Thyroid gland (tissue), 4 donors: Measurements from ENCODE around the gene APOD. TPM values are rescaled to one million over a fixed set of nuclear protein-coding genes. Genes with fewer than 3 reads are reported as not detected.

Experiments used
- DNase-seq, 2 donors: peaks; one replicate each; pipeline ENCODE4 v3.0.0-alpha.2; 2019
- H3K27ac ChIP-seq, 3 donors: fragments of 200-600 bp; sonication (generic); 1 replicate in 2 of 3; 2 replicates in 1 of 3; pipeline ENCODE4 v1.5.1; 2016 to 2019; ENCODE audit warnings: mild to moderate bottlenecking in 1 of 3, moderate library complexity in 1 of 3
- H3K27me3 ChIP-seq: fragments of 200-600 bp; sonication (generic); one replicate; pipeline ENCODE4 v1.5.1; 2019
- H3K36me3 ChIP-seq, 2 donors: fragments of 200-600 bp; sonication (generic); one replicate each; pipeline ENCODE4 v1.5.1; 2016 to 2019
- H3K4me1 ChIP-seq, 2 donors: fragments of 200-600 bp; sonication (generic); one replicate each; pipeline ENCODE4 v1.5.1; 2017 to 2019
- H3K4me3 ChIP-seq, 3 donors: fragments of 200-600 bp; sonication (generic); replicated peaks in 1 of 3; 1 replicate in 2 of 3; 2 replicates in 1 of 3; pipeline ENCODE4 v1.5.1; 2016; ENCODE audit warnings: mild to moderate bottlenecking in 1 of 3
- H3K9me3 ChIP-seq: fragments of 200-600 bp; sonication (generic); one replicate; pipeline ENCODE4 v1.5.1; 2017
- CTCF ChIP-seq, 6 experiments: fragments of 200-600 bp in 3 of 6; fragments of 450-650 bp in 3 of 6; sonication (generic) in 3 of 6; IDR thresholded peaks; one replicate each; pipeline ENCODE4 v1.5.1; 2016 to 2019; ENCODE audit warnings: antibody characterized with exemption in 6 of 6, mild to moderate bottlenecking in 2 of 6, inconsistent platforms in 1 of 6, moderate library complexity in 1 of 6
- POLR2A ChIP-seq, 2 donors: fragments of 450-650 bp; IDR thresholded peaks; one replicate each; pipeline ENCODE4 v1.6.1; 2017; ENCODE audit warnings: antibody characterized with exemption in 2 of 2, mild to moderate bottlenecking in 2 of 2, moderate library complexity in 1 of 2
- WGBS, 2 donors: methylation state at CpG; one replicate each; pipeline ENCODE4 v1.1.5; 2017; 5-methylcytosine and 5-hydroxymethylcytosine counted together
- intact Hi-C: fragments of 100-400 bp; cut with DNase I; formaldehyde crosslinking; loops from one replicate; pipeline ENCODE4 v1.15.1; 2023
- total RNA-seq, 4 donors: library from RNA; depleted of rRNA; stranded (reverse); fragments of >200 nt; gene quantifications; one replicate each; pipeline ENCODE4 v1.2.3, GENCODE V29; 2016

The APOD gene
- total RNA-seq, 4 donors from 2014 or later = 283 to 756 (median 407) TPM

- Histone ChIP-seq H3K9me3 (no peaks in the 10 kb centered on the region), H3K27me3 (no peaks in the 10 kb centered on the region), H3K36me3 (no peaks in the 10 kb centered on the region), H3K27ac (no peak overlapping the region), H3K4me1 (no peaks in the 10 kb centered on the region), H3K4me3 (no peak overlapping the region)
- intact Hi-C loops = no loop called here
- WGBS, 2 donors = 72 to 88% methylated on average over 5 of the region's 5 CpGs
- no peak for DNase-seq
- TF ChIP-seq CTCF (IDR thresholded peaks at IDR 0.05) (no peak), POLR2A (IDR thresholded peaks at IDR 0.05) (no peak)
Observed at GRCh38 chr3:195587824-195588223, 4.1 kb upstream of the APOD start.

GRCh38 chr3:195587406-195587805, 3.7 kb upstream of the APOD start:
- TF ChIP-seq POLR2A (IDR thresholded peaks at IDR 0.05) = no peak
- no peak for TF ChIP-seq CTCF (IDR thresholded peaks at IDR 0.05)
- WGBS, 2 donors = 85 to 88% methylated on average over 4 of the region's 4 CpGs
- Histone ChIP-seq H3K4me1 (no peaks in the 10 kb centered on the region), H3K27ac (no peak overlapping the region), H3K36me3 (no peaks in the 10 kb centered on the region), H3K4me3 (no peak overlapping the region), H3K9me3 (no peaks in the 10 kb centered on the region), H3K27me3 (no peaks in the 10 kb centered on the region)
- intact Hi-C loops = no loop called here
- no peak for DNase-seq

- no peaks in the 10 kb centered on the region for H3K27me3 ChIP-seq
- 77 to 80% methylated on average over 4 of the region's 4 CpGs for WGBS, 2 donors
- no peak overlapping the region for H3K4me3 ChIP-seq
- no peaks in the 10 kb centered on the region for H3K36me3 ChIP-seq
- intact Hi-C loops = no loop called here
- H3K9me3 ChIP-seq = no peaks in the 10 kb centered on the region
- TF ChIP-seq POLR2A (IDR thresholded peaks at IDR 0.05) (no peak), CTCF (IDR thresholded peaks at IDR 0.05) (no peak)
- H3K4me1 ChIP-seq = no peaks in the 10 kb centered on the region
- DNase-seq = no peak
- peak overlapping the region in 2 of 3 donors; percentile 41 to 43 for H3K27ac ChIP-seq
Observed at GRCh38 chr3:195584543-195584870, 767 bp upstream of the APOD start.

GRCh38 chr3:195582947-195583346, 793 bp downstream of the APOD start:
- Histone ChIP-seq H3K27ac (peak overlapping the region in 2 of 3 donors; percentile 26 to 30), H3K4me3 (no peak overlapping the region)
- WGBS, 2 donors = 83 to 90% methylated on average over 9 of the region's 9 CpGs

More at GRCh38 chr3:195582947-195583346, 793 bp downstream of the APOD start:
- no peaks in the 10 kb centered on the region for H3K4me1 ChIP-seq
- no peaks in the 10 kb centered on the region for H3K27me3 ChIP-seq
- no peaks in the 10 kb centered on the region for H3K36me3 ChIP-seq
- TF ChIP-seq CTCF (IDR thresholded peaks at IDR 0.05) = no peak
- no peak for TF ChIP-seq POLR2A (IDR thresholded peaks at IDR 0.05)
- intact Hi-C loops = no loop called here
- DNase-seq = no peak
- no peaks in the 10 kb centered on the region for H3K9me3 ChIP-seq
